Measurements from ENCODE around the gene TRIM39. TPM values are rescaled to one million over a fixed set of nuclear protein-coding genes. Genes with fewer than 3 reads are reported as not detected.

TRIM39 gene
- total and polyA plus RNA-seq, 2 donors (not counting 1 experiment from before 2014, with no cell fraction given) = 18.1 to 31.4 TPM

GRCh38 chr6:30361661-30362060 is 34.9 kb downstream of the TRIM39 start:
- H3K27me3 ChIP-seq (replicated peaks in 1 of 4; ENCODE audit: control extremely low read depth in 1 of 4, control insufficient read depth in 3 of 4, insufficient read depth in 4 of 4, low read length in 3 of 4) = peaks cover 0 to 47% (median 32%) of the 10 kb centered on the region in 4 experiments
- H3K27ac Mint-ChIP-seq = no peak overlapping the region
- no peaks in the 10 kb centered on the region for H4K20me1 ChIP-seq (ENCODE audit: control insufficient read depth, insufficient read depth, low read length, poor library complexity, severe bottlenecking)
- no peak for DNase-seq
- no peak overlapping the region for H3K27ac ChIP-seq (ENCODE audit: low read length in 2 of 2)
- peaks cover 7 to 12% of the 10 kb centered on the region in 2 donors for H3K4me1 ChIP-seq (ENCODE audit: control insufficient read depth in 2 of 2, insufficient read depth in 2 of 2, low read length in 2 of 2)
- H3K9me3 Mint-ChIP-seq (ENCODE audit: insufficient read depth) = no peaks in the 10 kb centered on the region
- peaks cover 9% of the 10 kb centered on the region for H3K4me1 Mint-ChIP-seq
- ATAC-seq (ENCODE audit: low read depth) = no peak
- H3K36me3 ChIP-seq (replicated peaks in 1 of 2; ENCODE audit: control extremely low read depth in 1 of 2, control insufficient read depth in 1 of 2, extremely low read depth in 1 of 2, insufficient read depth in 2 of 2, low read length in 1 of 2) = no peaks in the 10 kb centered on the region
- peaks cover 61% of the 10 kb centered on the region for H3K27me3 Mint-ChIP-seq
- TF ChIP-seq CTCF (IDR thresholded peaks at IDR 0.05) (no peak), EZH2 (IDR thresholded peaks at IDR 0.05; ENCODE audit: borderline replicate concordance, insufficient read depth, low read depth, low read length, poor library complexity, severe bottlenecking) (no peak)
- CTCF ChIA-PET = no interaction called here
- no peak overlapping the region for H2AFZ ChIP-seq (ENCODE audit: insufficient read depth, low read depth, low read length, poor library complexity, severe bottlenecking)
- no peak overlapping the region for H3K4me3 ChIP-seq (ENCODE audit: control extremely low read depth in 1 of 5, extremely low read depth in 1 of 5, insufficient read depth in 1 of 5, low read depth in 2 of 5, low read length in 4 of 5)
- H3K9me3 ChIP-seq (ENCODE audit: control extremely low read depth in 1 of 3, control insufficient read depth in 2 of 3, insufficient read depth in 1 of 3, low read length in 2 of 3) = peaks cover 0 to 5% (median 0%) of the 10 kb centered on the region in 3 donors
- H3K9ac ChIP-seq (ENCODE audit: low read length) = no peak overlapping the region
- no peak overlapping the region for H3K4me2 ChIP-seq (replicated peaks; ENCODE audit: low read depth, low read length, poor library complexity, severe bottlenecking)
- no peaks in the 10 kb centered on the region for H3K79me2 ChIP-seq (ENCODE audit: control insufficient read depth, insufficient read depth, low read length)
- WGBS (ENCODE audit: insufficient coverage) = no CpG with 5 or more reads among the region's 2 CpGs
- H3K4me3 Mint-ChIP-seq = no peak overlapping the region
- POLR2A ChIA-PET = no interaction called here
- intact Hi-C loops (cut with micrococcal nuclease) = no loop called here

GRCh38 chr6:30363459-30363858 is 36.7 kb downstream of the TRIM39 start:
- TF ChIP-seq EZH2 (IDR thresholded peaks at IDR 0.05; ENCODE audit: borderline replicate concordance, insufficient read depth, low read depth, low read length, poor library complexity, severe bottlenecking) (no peak), CTCF (IDR thresholded peaks at IDR 0.05) (no peak)
- Histone ChIP-seq H3K9me3 (ENCODE audit: control extremely low read depth in 1 of 3, control insufficient read depth in 2 of 3, insufficient read depth in 1 of 3, low read length in 2 of 3) (no peaks in the 10 kb centered on the region), H3K79me2 (ENCODE audit: control insufficient read depth, insufficient read depth, low read length) (no peaks in the 10 kb centered on the region), H3K9ac (ENCODE audit: low read length) (no peak overlapping the region), H3K4me1 (ENCODE audit: control insufficient read depth in 2 of 2, insufficient read depth in 2 of 2, low read length in 2 of 2) (no peaks in the 10 kb centered on the region), H3K4me3 (ENCODE audit: control extremely low read depth in 1 of 5, extremely low read depth in 1 of 5, insufficient read depth in 1 of 5, low read depth in 2 of 5, low read length in 4 of 5) (no peak overlapping the region), H3K27me3 (replicated peaks in 1 of 4; ENCODE audit: control extremely low read depth in 1 of 4, control insufficient read depth in 3 of 4, insufficient read depth in 4 of 4, low read length in 3 of 4) (peaks cover 0 to 38% (median 28%) of the 10 kb centered on the region in 4 experiments), H4K20me1 (ENCODE audit: control insufficient read depth, insufficient read depth, low read length, poor library complexity, severe bottlenecking) (no peaks in the 10 kb centered on the region), H2AFZ (ENCODE audit: insufficient read depth, low read depth, low read length, poor library complexity, severe bottlenecking) (no peak overlapping the region), H3K27ac (ENCODE audit: low read length in 2 of 2) (no peak overlapping the region), H3K4me2 (replicated peaks; ENCODE audit: low read depth, low read length, poor library complexity, severe bottlenecking) (no peak overlapping the region), H3K36me3 (replicated peaks in 1 of 2; ENCODE audit: control extremely low read depth in 1 of 2, control insufficient read depth in 1 of 2, extremely low read depth in 1 of 2, insufficient read depth in 2 of 2, low read length in 1 of 2) (no peaks in the 10 kb centered on the region)
- ChIA-PET CTCF (interaction anchor here (0.8 to 1.5 kb wide), 2 partner anchors 9 to 11 kb away, joined by 3 to 4 read pairs; no protein-coding TSS in a partner anchor), POLR2A (no interaction called here)
- ATAC-seq (ENCODE audit: low read depth) (no peak), DNase-seq (no peak)
- Mint-ChIP-seq H3K4me1 (no peaks in the 10 kb centered on the region), H3K9me3 (ENCODE audit: insufficient read depth) (no peaks in the 10 kb centered on the region), H3K4me3 (no peak overlapping the region), H3K27me3 (peaks cover 67% of the 10 kb centered on the region), H3K27ac (no peak overlapping the region)
- intact Hi-C loops (cut with micrococcal nuclease) = no loop called here
- 100% methylated on average over 2 of the region's 2 CpGs for WGBS (ENCODE audit: insufficient coverage)
